ENCODE results near the gene RTCB.

The RTCB gene

GRCh38 chr22:32409977-32410376 is 2.1 kb downstream of the RTCB start:
- no peak overlapping the region for H3K27ac ChIP-seq (replicated peaks; ENCODE audit: low read length)
- 100% methylated on average over 1 of the region's 9 CpGs; no CpG with 5 or more reads in 1 of the 2 donors for WGBS, 2 donors (ENCODE audit: extremely low coverage in 2 of 2, insufficient read length in 2 of 2, insufficient replicate concordance in 1 of 2)

GRCh38 chr22:32407936-32408335 is 4.1 kb downstream of the RTCB start:
- peaks cover 18 to 71% of the 10 kb centered on the region in 2 donors for H3K36me3 ChIP-seq (replicated peaks in 1 of 2; ENCODE audit: control insufficient read depth in 2 of 2, insufficient read depth in 2 of 2, low read length in 2 of 2)
- WGBS, 2 donors (ENCODE audit: extremely low coverage in 2 of 2, insufficient read length in 2 of 2, insufficient replicate concordance in 1 of 2): no CpG with 5 or more reads among the region's 2 CpGs

More at GRCh38 chr22:32409977-32410376, 2.1 kb downstream of the RTCB start:
- Histone ChIP-seq H3K9me3 (replicated peaks in 1 of 2; ENCODE audit: control insufficient read depth in 2 of 2, insufficient read depth in 1 of 2, low read depth in 1 of 2, low read length in 2 of 2) (no peaks in the 10 kb centered on the region), H3K9ac (ENCODE audit: low read depth, low read length, poor library complexity) (no peak overlapping the region), H2AK5ac (ENCODE audit: low read depth, low read length) (no peak overlapping the region), H3K14ac (ENCODE audit: low read length) (no peak overlapping the region), H3K79me1 (ENCODE audit: low read depth, low read length) (peaks cover 4% of the 10 kb centered on the region), H3K27me3 (ENCODE audit: control insufficient read depth in 3 of 3, insufficient read depth in 3 of 3, low read depth in 1 of 3, low read length in 3 of 3) (no peaks in the 10 kb centered on the region), H4K91ac (ENCODE audit: low read depth, low read length, poor library complexity) (no peak overlapping the region), H3K4ac (ENCODE audit: low read length) (no peak overlapping the region), H3K18ac (ENCODE audit: low read length) (no peak overlapping the region), H2BK15ac (ENCODE audit: low read length) (no peak overlapping the region), H3K4me2 (ENCODE audit: insufficient read depth, low read length, poor library complexity, severe bottlenecking) (no peak overlapping the region), H2BK12ac (ENCODE audit: low read length) (no peak overlapping the region), H2BK120ac (ENCODE audit: low read depth, low read length) (no peak overlapping the region), H4K8ac (ENCODE audit: low read depth, low read length) (no peak overlapping the region), H3K36me3 (replicated peaks in 1 of 2; ENCODE audit: control insufficient read depth in 2 of 2, insufficient read depth in 2 of 2, low read length in 2 of 2) (peaks cover 13 to 52% of the 10 kb centered on the region in 2 donors), H3K4me3 (ENCODE audit: low read length in 2 of 2) (no peak overlapping the region), H3K4me1 (ENCODE audit: control insufficient read depth in 2 of 2, insufficient read depth in 1 of 2, low read depth in 1 of 2, low read length in 2 of 2) (peaks cover 5 to 8% of the 10 kb centered on the region in 2 donors), H2BK5ac (ENCODE audit: low read length) (no peak overlapping the region), H2AFZ (ENCODE audit: low read length) (no peak overlapping the region), H3K23ac (ENCODE audit: low read depth, low read length, poor library complexity) (no peak overlapping the region)
- DNase-seq (ENCODE audit: low spot score): no peak

GRCh38 chr22:32407312-32407711 is 4.7 kb downstream of the RTCB start:
- Histone ChIP-seq H3K9me3 (replicated peaks in 1 of 2; ENCODE audit: control insufficient read depth in 2 of 2, insufficient read depth in 1 of 2, low read depth in 1 of 2, low read length in 2 of 2) (no peaks in the 10 kb centered on the region), H2BK120ac (ENCODE audit: low read depth, low read length) (no peak overlapping the region), H3K4me3 (ENCODE audit: low read length in 2 of 2) (no peak overlapping the region), H2BK15ac (ENCODE audit: low read length) (no peak overlapping the region), H3K4ac (ENCODE audit: low read length) (no peak overlapping the region), H3K18ac (ENCODE audit: low read length) (no peak overlapping the region), H3K14ac (ENCODE audit: low read length) (no peak overlapping the region), H3K9ac (ENCODE audit: low read depth, low read length, poor library complexity) (no peak overlapping the region), H3K27me3 (ENCODE audit: control insufficient read depth in 3 of 3, insufficient read depth in 3 of 3, low read depth in 1 of 3, low read length in 3 of 3) (no peaks in the 10 kb centered on the region), H3K79me1 (ENCODE audit: low read depth, low read length) (peaks cover 4% of the 10 kb centered on the region), H2AK5ac (ENCODE audit: low read depth, low read length) (no peak overlapping the region), H3K27ac (replicated peaks; ENCODE audit: low read length) (no peak overlapping the region), H3K4me1 (ENCODE audit: control insufficient read depth in 2 of 2, insufficient read depth in 1 of 2, low read depth in 1 of 2, low read length in 2 of 2) (peaks cover 5 to 8% of the 10 kb centered on the region in 2 donors), H3K23ac (ENCODE audit: low read depth, low read length, poor library complexity) (no peak overlapping the region), H4K91ac (ENCODE audit: low read depth, low read length, poor library complexity) (no peak overlapping the region), H2BK5ac (ENCODE audit: low read length) (no peak overlapping the region), H2AFZ (ENCODE audit: low read length) (no peak overlapping the region), H2BK12ac (ENCODE audit: low read length) (no peak overlapping the region), H4K8ac (ENCODE audit: low read depth, low read length) (no peak overlapping the region), H3K4me2 (ENCODE audit: insufficient read depth, low read length, poor library complexity, severe bottlenecking) (no peak overlapping the region), H3K36me3 (replicated peaks in 1 of 2; ENCODE audit: control insufficient read depth in 2 of 2, insufficient read depth in 2 of 2, low read length in 2 of 2) (peaks cover 20 to 75% of the 10 kb centered on the region in 2 donors)
- WGBS, 2 donors (ENCODE audit: extremely low coverage in 2 of 2, insufficient read length in 2 of 2, insufficient replicate concordance in 1 of 2): no CpG with 5 or more reads among the region's 3 CpGs
- DNase-seq (ENCODE audit: low spot score): no peak

More at GRCh38 chr22:32407936-32408335, 4.1 kb downstream of the RTCB start:
- H2BK15ac ChIP-seq (ENCODE audit: low read length): no peak overlapping the region
- peaks cover 5 to 8% of the 10 kb centered on the region in 2 donors for H3K4me1 ChIP-seq (ENCODE audit: control insufficient read depth in 2 of 2, insufficient read depth in 1 of 2, low read depth in 1 of 2, low read length in 2 of 2)
- H2BK120ac ChIP-seq (ENCODE audit: low read depth, low read length): no peak overlapping the region
- no peak overlapping the region for H2BK5ac ChIP-seq (ENCODE audit: low read length)
- H3K9me3 ChIP-seq (replicated peaks in 1 of 2; ENCODE audit: control insufficient read depth in 2 of 2, insufficient read depth in 1 of 2, low read depth in 1 of 2, low read length in 2 of 2): no peaks in the 10 kb centered on the region
- H2BK12ac ChIP-seq (ENCODE audit: low read length): no peak overlapping the region
- H4K91ac ChIP-seq (ENCODE audit: low read depth, low read length, poor library complexity): no peak overlapping the region
- no peak overlapping the region for H3K27ac ChIP-seq (replicated peaks; ENCODE audit: low read length)
- no peak overlapping the region for H2AK5ac ChIP-seq (ENCODE audit: low read depth, low read length)
- no peak overlapping the region for H3K14ac ChIP-seq (ENCODE audit: low read length)
- no peak overlapping the region for H3K4ac ChIP-seq (ENCODE audit: low read length)
- H3K18ac ChIP-seq (ENCODE audit: low read length): no peak overlapping the region
- H3K27me3 ChIP-seq (ENCODE audit: control insufficient read depth in 3 of 3, insufficient read depth in 3 of 3, low read depth in 1 of 3, low read length in 3 of 3): no peaks in the 10 kb centered on the region
- no peak overlapping the region for H4K8ac ChIP-seq (ENCODE audit: low read depth, low read length)
- H3K79me1 ChIP-seq (ENCODE audit: low read depth, low read length): peaks cover 4% of the 10 kb centered on the region
- H3K4me2 ChIP-seq (ENCODE audit: insufficient read depth, low read length, poor library complexity, severe bottlenecking): no peak overlapping the region
- H3K9ac ChIP-seq (ENCODE audit: low read depth, low read length, poor library complexity): no peak overlapping the region
- H3K4me3 ChIP-seq (ENCODE audit: low read length in 2 of 2): no peak overlapping the region
- no peak overlapping the region for H3K23ac ChIP-seq (ENCODE audit: low read depth, low read length, poor library complexity)
- no peak overlapping the region for H2AFZ ChIP-seq (ENCODE audit: low read length)
- no peak for DNase-seq (ENCODE audit: low spot score)

- Histone ChIP-seq H3K9ac (ENCODE audit: low read depth, low read length, poor library complexity) (no peak overlapping the region), H3K27me3 (ENCODE audit: control insufficient read depth in 3 of 3, insufficient read depth in 3 of 3, low read depth in 1 of 3, low read length in 3 of 3) (no peaks in the 10 kb centered on the region), H3K79me1 (ENCODE audit: low read depth, low read length) (no peaks in the 10 kb centered on the region), H3K4me3 (ENCODE audit: low read length in 2 of 2) (no peak overlapping the region), H3K9me3 (replicated peaks in 1 of 2; ENCODE audit: control insufficient read depth in 2 of 2, insufficient read depth in 1 of 2, low read depth in 1 of 2, low read length in 2 of 2) (peaks cover 0 to 2% of the 10 kb centered on the region in 2 donors), H3K14ac (ENCODE audit: low read length) (no peak overlapping the region), H2BK5ac (ENCODE audit: low read length) (no peak overlapping the region), H3K36me3 (replicated peaks in 1 of 2; ENCODE audit: control insufficient read depth in 2 of 2, insufficient read depth in 2 of 2, low read length in 2 of 2) (peaks cover 29 to 96% of the 10 kb centered on the region in 2 donors), H2AFZ (ENCODE audit: low read length) (no peak overlapping the region), H2BK12ac (ENCODE audit: low read length) (no peak overlapping the region), H4K8ac (ENCODE audit: low read depth, low read length) (no peak overlapping the region), H3K23ac (ENCODE audit: low read depth, low read length, poor library complexity) (no peak overlapping the region), H3K4me1 (ENCODE audit: control insufficient read depth in 2 of 2, insufficient read depth in 1 of 2, low read depth in 1 of 2, low read length in 2 of 2) (no peaks in the 10 kb centered on the region), H2BK15ac (ENCODE audit: low read length) (no peak overlapping the region), H3K4ac (ENCODE audit: low read length) (no peak overlapping the region), H4K91ac (ENCODE audit: low read depth, low read length, poor library complexity) (no peak overlapping the region), H3K4me2 (ENCODE audit: insufficient read depth, low read length, poor library complexity, severe bottlenecking) (no peak overlapping the region), H3K18ac (ENCODE audit: low read length) (no peak overlapping the region), H2AK5ac (ENCODE audit: low read depth, low read length) (no peak overlapping the region), H3K27ac (replicated peaks; ENCODE audit: low read length) (no peak overlapping the region), H2BK120ac (ENCODE audit: low read depth, low read length) (no peak overlapping the region)
- no peak for DNase-seq (ENCODE audit: low spot score)
- WGBS, 2 donors (ENCODE audit: extremely low coverage in 2 of 2, insufficient read length in 2 of 2, insufficient replicate concordance in 1 of 2): no CpG with 5 or more reads among the region's 2 CpGs
Measured at GRCh38 chr22:32404021-32404420, 8.0 kb downstream of the RTCB start.
